SU-DHL-6 (cell line): ENCODE results near the gene TMEM185A.
"Not testable (repeated sequence)": the region's sequence is repeated elsewhere in the genome, so short reads cannot be mapped to it uniquely, and the experiment has no call there.

Experiments used
- EZH2phosphoT487 ChIP-seq: fragments of 200-600 bp; sonication (generic), shearing (Covaris generic); conservative IDR thresholded peaks from 2 replicates; pipeline ENCODE4 v1.6.1; 2018; ENCODE audit warnings: mild to moderate bottlenecking, antibody characterized with exemption, low read length, moderate library complexity, mixed read lengths
- TF ChIP-seq, protein P1 (sequence below): fragments of 200-600 bp; sonication (generic); IDR thresholded peaks from one replicate; pipeline ENCODE4 v1.5.1; 2017; ENCODE audit warnings: antibody characterized with exemption, mild to moderate bottlenecking, low read length, moderate library complexity; ENCODE audit not compliant: insufficient read depth, poor library complexity, severe bottlenecking

DNA sequence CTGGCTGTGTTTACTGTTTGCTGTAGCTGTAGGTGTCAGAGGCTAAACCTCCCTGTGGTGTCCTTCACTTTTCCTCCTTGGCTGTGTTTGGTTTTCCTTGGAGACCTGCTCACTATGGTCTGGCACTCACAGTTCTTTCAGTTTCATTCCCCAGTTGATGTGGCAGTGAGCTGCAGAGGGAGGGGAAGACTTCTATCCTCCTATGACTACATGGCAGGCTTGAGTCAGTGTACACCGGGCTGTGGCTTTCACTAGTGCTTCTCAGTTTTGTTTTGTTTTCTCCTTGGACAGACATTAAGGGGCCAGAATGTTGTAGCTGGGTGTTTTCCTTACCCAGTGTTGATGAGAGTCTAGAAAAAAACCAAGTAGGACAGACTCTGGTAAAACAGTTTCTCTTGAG, 58.1 kb downstream of the TMEM185A start:
- TF ChIP-seq, protein P1, sequence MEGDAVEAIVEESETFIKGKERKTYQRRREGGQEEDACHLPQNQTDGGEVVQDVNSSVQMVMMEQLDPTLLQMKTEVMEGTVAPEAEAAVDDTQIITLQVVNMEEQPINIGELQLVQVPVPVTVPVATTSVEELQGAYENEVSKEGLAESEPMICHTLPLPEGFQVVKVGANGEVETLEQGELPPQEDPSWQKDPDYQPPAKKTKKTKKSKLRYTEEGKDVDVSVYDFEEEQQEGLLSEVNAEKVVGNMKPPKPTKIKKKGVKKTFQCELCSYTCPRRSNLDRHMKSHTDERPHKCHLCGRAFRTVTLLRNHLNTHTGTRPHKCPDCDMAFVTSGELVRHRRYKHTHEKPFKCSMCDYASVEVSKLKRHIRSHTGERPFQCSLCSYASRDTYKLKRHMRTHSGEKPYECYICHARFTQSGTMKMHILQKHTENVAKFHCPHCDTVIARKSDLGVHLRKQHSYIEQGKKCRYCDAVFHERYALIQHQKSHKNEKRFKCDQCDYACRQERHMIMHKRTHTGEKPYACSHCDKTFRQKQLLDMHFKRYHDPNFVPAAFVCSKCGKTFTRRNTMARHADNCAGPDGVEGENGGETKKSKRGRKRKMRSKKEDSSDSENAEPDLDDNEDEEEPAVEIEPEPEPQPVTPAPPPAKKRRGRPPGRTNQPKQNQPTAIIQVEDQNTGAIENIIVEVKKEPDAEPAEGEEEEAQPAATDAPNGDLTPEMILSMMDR = not testable (repeated sequence)
- TF ChIP-seq EZH2phosphoT487 = not testable (repeated sequence)
